Activated CD4-positive, alpha-beta T cell treated with anti-CD3 and anti-CD28 coated beads, Interleukin-2, amount 50 U/mL, for 48 hours (primary cell): Measurements from ENCODE around the gene IFI6.

Experiments used
- DNase-seq, 2 experiments: peaks; one replicate each; pipeline ENCODE4 v3.0.0-alpha.2; 2020

IFI6 gene

GRCh38 chr1:27669876-27670275 is 2.1 kb downstream of the IFI6 start:
- no peak for DNase-seq

GRCh38 chr1:27668808-27669723 is 2.9 kb downstream of the IFI6 start:
- DNase-seq, result peak; percentile 93 to 95

GRCh38 chr1:27668121-27668807 is 3.7 kb downstream of the IFI6 start:
- no peak for DNase-seq

- DNase-seq, result no peak
Measured at GRCh38 chr1:27666791-27667254, 5.2 kb downstream of the IFI6 start.

GRCh38 chr1:27666294-27666693 is 5.7 kb downstream of the IFI6 start:
- no peak for DNase-seq

- no peak for DNase-seq
Measured at GRCh38 chr1:27665016-27665651, 6.9 kb downstream of the IFI6 start.

- DNase-seq, result no peak
Measured at GRCh38 chr1:27664291-27664690, 7.7 kb downstream of the IFI6 start.

- peak; percentile 95 to 96 for DNase-seq
Measured at GRCh38 chr1:27662707-27663393, 9.1 kb downstream of the IFI6 start.

GRCh38 chr1:27662261-27662660 is 9.7 kb downstream of the IFI6 start:
- no peak for DNase-seq

GRCh38 chr1:27661412-27662075 is 10.4 kb downstream of the IFI6 start:
- no peak for DNase-seq

- DNase-seq, result peak in 1 of 2 experiments; percentile 23
Measured at GRCh38 chr1:27660300-27660835, 11.6 kb downstream of the IFI6 start.

GRCh38 chr1:27659497-27660299 is 12.3 kb downstream of the IFI6 start:
- DNase-seq, result peak; percentile 90 to 93

- peak in 1 of 2 experiments; percentile 50 for DNase-seq
Measured at GRCh38 chr1:27658951-27659496, 13.0 kb downstream of the IFI6 start.

GRCh38 chr1:27656157-27656893 is 15.7 kb downstream of the IFI6 start:
- no peak for DNase-seq

- DNase-seq, result no peak
Measured at GRCh38 chr1:27655151-27655937, 16.6 kb downstream of the IFI6 start.

- DNase-seq, result no peak
Measured at GRCh38 chr1:27652111-27652864, 19.7 kb downstream of the IFI6 start.

- no peak for DNase-seq
Measured at GRCh38 chr1:27650539-27651175, 21.3 kb downstream of the IFI6 start.

GRCh38 chr1:27650171-27650538 is 21.8 kb downstream of the IFI6 start:
- no peak for DNase-seq
